Gastroesophageal sphincter (tissue), 4 donors: ENCODE results near the gene NCOA4. TPM values are rescaled to one million over a fixed set of nuclear protein-coding genes. Genes with fewer than 3 reads are reported as not detected.
A peak's percentile ranks its signal among the peaks of the same experiment; 100 is the strongest.

Source experiments
- ATAC-seq: fragments of 150-250 bp; one replicate; pipeline ENCODE4 v1.9.1; 2016; ENCODE audit warnings: mild to moderate bottlenecking, moderate library complexity
- H3K27ac ChIP-seq, 4 donors: fragments of 200-600 bp; sonication (generic) in 3 of 4; 1 replicate in 3 of 4; 2 replicates in 1 of 4; pipeline ENCODE4 v1.5.1; 2016 to 2019
- H3K27me3 ChIP-seq: fragments of 200-600 bp; sonication (generic); one replicate; pipeline ENCODE4 v1.5.1; 2019
- H3K36me3 ChIP-seq, 2 donors: fragments of 200-600 bp; sonication (generic); one replicate each; pipeline ENCODE4 v1.5.1; 2019; ENCODE audit warnings: control low read depth in 1 of 2
- H3K4me1 ChIP-seq, 3 donors: fragments of 200-600 bp; sonication (generic); 1 replicate in 2 of 3; 2 replicates in 1 of 3; pipeline ENCODE4 v1.5.1; 2016 to 2019; ENCODE audit warnings: control low read depth in 2 of 3
- H3K4me3 ChIP-seq, 2 donors: fragments of 200-600 bp; sonication (generic); one replicate each; pipeline ENCODE4 v1.5.1; 2019; ENCODE audit warnings: mild to moderate bottlenecking in 1 of 2, moderate library complexity in 1 of 2
- H3K9me3 ChIP-seq, 3 donors: fragments of 200-600 bp; sonication (generic); one replicate each; pipeline ENCODE4 v1.5.1; 2017 to 2019; ENCODE audit warnings: control low read depth in 2 of 3
- CTCF ChIP-seq, 4 experiments: fragments of 200-600 bp in 2 of 4; fragments of 450-650 bp in 2 of 4; sonication (generic) in 1 of 4; IDR thresholded peaks; one replicate each; pipeline ENCODE4 v1.5.1; 2017 to 2019; ENCODE audit warnings: antibody characterized with exemption in 4 of 4, mild to moderate bottlenecking in 2 of 4, moderate library complexity in 2 of 4
- EP300 ChIP-seq: sonication (generic); formaldehyde crosslinking; IDR thresholded peaks from one replicate; pipeline ENCODE4 v1.6.1; 2017; ENCODE audit warnings: antibody characterized with exemption, mild to moderate bottlenecking
- POLR2A ChIP-seq, 2 donors: fragments of 450-650 bp; IDR thresholded peaks; one replicate each; pipeline ENCODE4 v1.6.1; 2017; ENCODE audit warnings: antibody characterized with exemption in 2 of 2, mild to moderate bottlenecking in 2 of 2, moderate library complexity in 1 of 2
- POLR2AphosphoS5 ChIP-seq: sonication (generic); formaldehyde crosslinking; IDR thresholded peaks from one replicate; pipeline ENCODE4 v1.6.1; 2017; ENCODE audit warnings: antibody characterized with exemption
- WGBS, 2 donors: methylation state at CpG; one replicate each; pipeline ENCODE4 v1.1.5; 2018; ENCODE audit warnings: low coverage in 1 of 2; 5-methylcytosine and 5-hydroxymethylcytosine counted together
- total RNA-seq, 4 donors: library from RNA; depleted of rRNA; stranded (reverse); fragments of >200 nt; gene quantifications; one replicate each; pipeline ENCODE4 v1.1.0, GENCODE V29; 2016

NCOA4 gene
- total RNA-seq, 4 donors from 2014 or later = 152 to 186 (median 173) TPM

- Histone ChIP-seq H3K27ac (peak overlapping the region in 1 of 4 donors; percentile 0), H3K27me3 (no peaks in the 10 kb centered on the region), H3K4me3 (no peak overlapping the region), H3K9me3 (no peaks in the 10 kb centered on the region), H3K36me3 (peaks cover 6 to 22% of the 10 kb centered on the region in 2 donors), H3K4me1 (peaks cover 18 to 94% (median 23%) of the 10 kb centered on the region in 3 donors)
- ATAC-seq = no peak
- WGBS, 2 donors = 87 to 100% methylated on average over 2 to 3 of the region's 3 CpGs
- TF ChIP-seq POLR2A (IDR thresholded peaks at IDR 0.05) = no peak
- TF ChIP-seq CTCF (IDR thresholded peaks at IDR 0.05) = no peak
- TF ChIP-seq EP300 = no peak
- TF ChIP-seq POLR2AphosphoS5 = no peak
These were observed 11.3 kb downstream of the NCOA4 start for GRCh38 chr10:46019177-46019528.

GRCh38 chr10:46018453-46019176, 11.8 kb downstream of the NCOA4 start:
- Histone ChIP-seq H3K27ac (peak overlapping the region in 1 of 4 donors; percentile 18), H3K27me3 (no peaks in the 10 kb centered on the region), H3K4me3 (no peak overlapping the region), H3K36me3 (peaks cover 6 to 27% of the 10 kb centered on the region in 2 donors), H3K9me3 (no peaks in the 10 kb centered on the region), H3K4me1 (peaks cover 14 to 89% (median 23%) of the 10 kb centered on the region in 3 donors)
- ATAC-seq = no peak
- 25 to 40% methylated on average over 2 of the region's 2 CpGs for WGBS, 2 donors
- TF ChIP-seq POLR2AphosphoS5 = no peak
- TF ChIP-seq CTCF (IDR thresholded peaks at IDR 0.05) = no peak
- TF ChIP-seq EP300 = no peak
- TF ChIP-seq POLR2A (IDR thresholded peaks at IDR 0.05) = no peak

GRCh38 chr10:46017733-46018132, 12.7 kb downstream of the NCOA4 start:
- no peak overlapping the region for H3K4me3 ChIP-seq
- no peak for TF ChIP-seq EP300
- TF ChIP-seq POLR2AphosphoS5 = no peak
- TF ChIP-seq CTCF (IDR thresholded peaks at IDR 0.05) = no peak
- TF ChIP-seq POLR2A (IDR thresholded peaks at IDR 0.05) = no peak
- H3K36me3 ChIP-seq = peaks cover 6 to 36% of the 10 kb centered on the region in 2 donors
- H3K9me3 ChIP-seq = no peaks in the 10 kb centered on the region
- no peak overlapping the region for H3K27ac ChIP-seq
- WGBS, 2 donors = 74 to 90% methylated on average over 2 of the region's 2 CpGs
- H3K27me3 ChIP-seq = no peaks in the 10 kb centered on the region
- ATAC-seq = no peak
- peaks cover 13 to 81% (median 23%) of the 10 kb centered on the region in 3 donors for H3K4me1 ChIP-seq

- Histone ChIP-seq H3K27ac (no peak overlapping the region), H3K4me1 (peaks cover 13 to 72% (median 23%) of the 10 kb centered on the region in 3 donors), H3K36me3 (peaks cover 10 to 45% of the 10 kb centered on the region in 2 donors), H3K27me3 (no peaks in the 10 kb centered on the region), H3K9me3 (no peaks in the 10 kb centered on the region), H3K4me3 (no peak overlapping the region)
- 93 to 100% methylated on average over 1 of the region's 1 CpG for WGBS, 2 donors
- no peak for TF ChIP-seq CTCF (IDR thresholded peaks at IDR 0.05)
- TF ChIP-seq EP300 = no peak
- no peak for TF ChIP-seq POLR2AphosphoS5
- TF ChIP-seq POLR2A (IDR thresholded peaks at IDR 0.05) = no peak
- ATAC-seq = no peak
These were observed 13.6 kb downstream of the NCOA4 start for GRCh38 chr10:46016811-46017210.

GRCh38 chr10:46016190-46016589, 14.2 kb downstream of the NCOA4 start:
- Histone ChIP-seq H3K27me3 (no peaks in the 10 kb centered on the region), H3K4me3 (no peak overlapping the region), H3K27ac (no peak overlapping the region), H3K9me3 (no peaks in the 10 kb centered on the region), H3K36me3 (peaks cover 10 to 51% of the 10 kb centered on the region in 2 donors), H3K4me1 (peaks cover 13 to 66% (median 23%) of the 10 kb centered on the region in 3 donors)
- ATAC-seq = no peak
- WGBS, 2 donors = 94 to 100% methylated on average over 2 to 5 of the region's 5 CpGs
- TF ChIP-seq CTCF (IDR thresholded peaks at IDR 0.05) (no peak), POLR2A (IDR thresholded peaks at IDR 0.05) (no peak), POLR2AphosphoS5 (no peak)
